Subcutaneous adipose tissue (tissue), 4 donors: ENCODE data around the gene WDR5. TPM values are rescaled to one million over a fixed set of nuclear protein-coding genes. Genes with fewer than 3 reads are reported as not detected.

Experiments
- CTCF ChIP-seq: fragments of 450-650 bp; IDR thresholded peaks from one replicate; pipeline ENCODE4 v1.5.1; 2016; ENCODE audit warnings: low read depth, mild to moderate bottlenecking, control low read depth, antibody characterized with exemption, moderate library complexity
- total RNA-seq, 4 donors: library from RNA; depleted of rRNA; stranded (reverse); fragments of >200 nt; gene quantifications; one replicate each; pipeline ENCODE4 v1.1.0, GENCODE V29; 2016

The WDR5 gene
- total RNA-seq, 4 donors from 2014 or later, result 13.7 to 17.3 (median 14.6) TPM

- TF ChIP-seq CTCF, result no peak
These were observed 11.1 kb downstream of the WDR5 start for GRCh38 chr9:134146774-134147493.

- TF ChIP-seq CTCF, result no peak
These were observed 13.5 kb downstream of the WDR5 start for GRCh38 chr9:134149380-134149779.

GRCh38 chr9:134150557-134151214, 14.8 kb downstream of the WDR5 start:
- TF ChIP-seq CTCF, result no peak

- no peak for TF ChIP-seq CTCF
These were observed 16.2 kb downstream of the WDR5 start for GRCh38 chr9:134152022-134152448.

GRCh38 chr9:134152488-134152887, 16.6 kb downstream of the WDR5 start:
- no peak for TF ChIP-seq CTCF

- no peak for TF ChIP-seq CTCF
These were observed 17.6 kb downstream of the WDR5 start for GRCh38 chr9:134153450-134153849.

- no peak for TF ChIP-seq CTCF
These were observed 18.4 kb downstream of the WDR5 start for GRCh38 chr9:134154262-134154701.
